GM18517 (cell line): ENCODE results near the gene UST.
"Not testable (repeated sequence)": the region's sequence is repeated elsewhere in the genome, so short reads cannot be mapped to it uniquely, and the experiment has no call there.

Experiments
- ATAC-seq: cut with Tn5 transposase; IDR thresholded peaks from one replicate; pipeline ENCODE4 v1.9.1; 2021; ENCODE audit warnings: mild to moderate bottlenecking, moderate library complexity; ENCODE audit not compliant: unreplicated experiment

The UST gene

DNA sequence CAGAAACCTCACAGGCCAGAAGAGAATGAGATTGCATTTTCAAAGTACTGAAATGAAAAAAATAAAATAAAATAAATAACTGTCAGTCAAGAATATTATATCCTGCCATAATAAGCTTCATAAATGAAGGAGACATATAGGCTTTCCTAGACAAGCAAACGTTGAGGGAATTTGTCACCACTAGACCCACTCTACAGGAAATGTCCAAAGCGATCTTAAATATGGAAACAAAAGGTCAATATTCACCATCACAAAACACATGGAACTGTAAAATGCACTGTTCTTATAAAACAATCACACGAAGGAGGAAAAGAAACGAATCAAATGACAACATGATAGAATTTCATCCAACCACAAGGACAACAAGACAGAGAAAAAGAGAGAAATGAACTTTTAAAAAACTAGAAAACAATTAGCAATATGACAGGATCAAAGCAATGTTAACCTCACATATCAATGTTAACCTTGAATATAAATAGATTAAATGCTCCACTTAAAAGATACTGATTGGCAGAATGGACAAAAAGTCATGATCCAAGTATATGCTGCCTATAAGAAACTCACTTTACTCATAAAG is 352.0 kb downstream of the UST start:
- ATAC-seq = no peak

DNA sequence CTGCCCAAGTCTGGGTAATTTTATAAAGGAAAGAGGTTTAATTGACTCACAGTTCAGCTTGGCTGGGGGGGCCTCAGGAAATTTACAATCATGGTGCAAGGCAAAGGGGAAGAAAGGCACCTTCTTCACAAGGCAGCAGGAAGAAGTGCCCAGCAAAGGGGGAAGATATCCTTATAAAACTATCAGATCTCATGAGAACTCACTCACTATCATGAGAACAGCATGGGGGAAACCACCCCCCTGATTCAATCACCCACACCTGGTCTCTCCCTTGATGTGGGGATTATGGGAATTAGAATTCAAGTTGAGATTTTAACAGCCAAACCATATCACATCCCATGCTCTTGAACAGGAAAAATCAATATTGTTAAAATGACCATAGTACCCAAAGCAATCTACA is 355.5 kb downstream of the UST start:
- no peak for ATAC-seq

DNA sequence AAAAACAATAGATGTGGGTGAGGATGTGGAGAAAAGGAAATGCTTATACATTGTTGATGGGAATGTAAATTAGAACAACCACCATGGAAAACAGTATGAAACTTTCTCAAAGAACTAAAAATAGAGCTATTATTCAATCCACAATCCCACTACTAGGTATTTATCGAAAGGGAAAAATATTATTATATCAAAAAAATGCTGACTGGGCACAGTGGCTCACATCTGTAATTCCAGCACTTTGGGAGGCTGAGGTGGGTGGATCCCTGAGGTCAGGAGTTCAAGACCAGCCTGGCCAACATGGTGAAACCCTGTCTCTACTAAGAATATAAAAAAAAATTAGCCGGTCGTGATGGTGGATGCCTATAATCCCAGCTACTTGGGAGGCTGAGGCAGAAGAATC is 357.1 kb downstream of the UST start:
- ATAC-seq = not testable (repeated sequence)

DNA sequence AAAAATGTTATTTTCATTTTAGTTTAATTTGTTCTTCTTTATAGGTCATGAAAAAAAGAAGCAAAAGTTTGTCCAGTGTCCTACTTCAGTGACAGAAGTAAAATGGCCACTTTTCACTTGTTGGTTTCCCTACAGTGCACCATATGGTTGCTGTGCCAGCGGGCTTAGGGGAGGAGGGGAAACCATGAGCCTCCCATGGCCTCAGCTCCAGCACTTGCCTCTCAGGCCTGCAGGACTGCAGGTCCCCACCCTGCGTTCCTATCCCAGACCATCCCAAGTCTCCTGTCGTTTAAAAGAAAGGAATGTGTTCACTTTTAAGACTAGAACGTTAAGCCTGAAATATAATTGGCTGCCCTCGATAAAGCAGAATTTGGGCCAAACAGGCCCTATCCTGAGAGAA is 360.7 kb downstream of the UST start:
- no peak for ATAC-seq

DNA sequence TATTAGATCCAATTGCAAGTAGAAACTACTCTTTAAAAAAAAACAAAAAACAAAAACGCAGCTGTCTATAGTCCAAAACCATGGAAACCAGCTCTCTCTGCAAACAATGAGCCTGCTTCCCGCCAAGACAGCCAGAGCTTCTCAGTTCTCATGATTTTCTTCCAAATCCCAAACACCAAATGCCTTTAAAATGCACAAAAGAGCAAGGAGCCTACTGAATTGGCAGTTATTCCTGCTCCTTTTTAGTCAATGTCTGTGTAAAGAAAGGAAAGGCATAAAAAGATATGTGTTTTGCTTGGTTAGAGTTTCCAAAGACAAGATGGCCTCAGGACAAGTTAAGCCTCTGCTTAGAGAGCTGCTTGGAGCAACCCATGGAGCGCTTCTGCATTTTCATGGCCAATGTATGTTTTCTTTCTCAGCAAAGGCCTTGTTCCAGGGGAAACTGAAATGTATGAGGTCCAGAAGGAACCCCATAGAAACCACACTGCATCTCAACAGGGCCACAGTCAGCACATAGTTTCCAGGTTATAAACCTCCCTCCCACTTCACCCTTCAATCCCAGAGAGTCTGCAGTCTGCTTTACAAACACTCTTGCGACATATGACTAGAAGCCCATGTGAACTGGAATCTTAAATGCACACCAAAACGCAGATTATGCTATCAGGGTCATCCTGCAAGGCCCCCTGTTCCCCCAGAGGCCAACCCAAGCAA is 361.4 kb downstream of the UST start:
- ATAC-seq = no peak

DNA sequence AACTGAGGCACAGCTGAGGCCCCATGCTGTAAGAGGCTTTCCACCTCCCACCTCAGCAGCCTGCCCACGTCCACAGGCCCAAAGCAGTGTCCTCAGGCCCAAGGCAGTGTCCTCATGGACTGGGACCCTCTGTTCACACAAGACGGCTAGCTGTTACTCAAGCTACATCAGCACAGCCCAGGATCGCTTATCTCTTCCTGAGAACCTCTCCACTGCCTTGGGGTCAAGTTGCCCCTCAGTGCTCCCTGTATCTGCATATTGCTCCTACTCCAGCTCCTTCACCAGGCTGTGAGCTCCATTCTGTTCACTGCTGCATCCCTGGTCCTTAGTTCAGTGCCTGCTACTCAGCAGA is 361.9 kb downstream of the UST start:
- ATAC-seq = no peak

DNA sequence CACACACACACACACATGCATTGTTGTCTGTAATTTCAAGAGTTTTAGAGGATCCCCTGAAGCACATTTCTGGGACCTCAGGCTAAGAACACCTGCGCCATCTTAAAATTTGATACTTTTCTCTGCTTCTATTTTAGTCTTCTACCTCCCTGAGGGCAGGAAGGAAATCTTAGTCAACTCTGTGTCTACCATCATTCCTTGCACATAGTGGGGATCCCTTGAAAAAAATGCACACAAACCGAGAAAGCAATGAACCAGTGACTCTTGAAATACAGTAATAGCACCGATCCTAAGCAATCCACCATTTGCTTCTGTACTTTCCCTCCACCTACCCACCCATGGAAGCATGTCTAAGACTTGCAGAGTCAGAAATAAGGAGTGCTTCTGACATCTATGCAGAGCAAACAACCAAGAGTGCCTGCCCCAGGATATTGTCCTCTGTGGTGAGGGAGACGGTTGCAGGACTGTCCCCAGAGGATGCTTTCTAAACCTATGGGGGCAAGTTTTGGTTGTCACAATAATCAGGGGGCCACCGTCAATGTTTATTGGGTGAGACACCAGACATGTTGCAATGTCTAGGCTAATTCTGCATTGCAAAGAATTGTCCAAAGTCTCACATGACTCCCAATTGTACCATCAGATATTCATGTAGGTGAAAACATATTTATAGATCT is 362.7 kb downstream of the UST start:
- ATAC-seq = no peak

DNA sequence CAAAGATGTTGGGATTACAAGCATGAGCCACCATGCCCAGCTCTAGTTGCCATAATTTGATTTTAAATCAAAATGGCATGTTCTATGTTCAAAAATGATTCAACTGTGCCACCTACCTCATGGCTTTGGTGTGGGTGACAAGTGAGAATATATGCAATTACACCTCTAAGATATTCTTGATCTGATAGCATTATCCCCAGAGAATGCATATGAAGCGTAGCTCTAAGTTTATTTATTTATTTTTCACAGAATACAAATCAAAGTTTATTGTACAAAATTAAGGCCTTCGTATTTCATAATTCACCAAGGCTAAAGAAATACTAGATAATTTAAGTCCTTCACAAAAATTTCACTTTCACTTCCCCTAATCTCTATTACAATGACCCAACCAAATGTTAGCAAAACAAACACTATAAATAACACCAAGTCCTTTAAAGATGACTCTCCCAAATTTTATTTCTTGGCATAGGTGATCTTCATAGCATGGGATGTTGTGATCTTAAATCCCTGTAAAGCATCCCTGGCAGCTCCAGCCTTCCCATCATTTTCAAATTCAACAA is 364.8 kb downstream of the UST start:
- peak; percentile 60 for ATAC-seq

DNA sequence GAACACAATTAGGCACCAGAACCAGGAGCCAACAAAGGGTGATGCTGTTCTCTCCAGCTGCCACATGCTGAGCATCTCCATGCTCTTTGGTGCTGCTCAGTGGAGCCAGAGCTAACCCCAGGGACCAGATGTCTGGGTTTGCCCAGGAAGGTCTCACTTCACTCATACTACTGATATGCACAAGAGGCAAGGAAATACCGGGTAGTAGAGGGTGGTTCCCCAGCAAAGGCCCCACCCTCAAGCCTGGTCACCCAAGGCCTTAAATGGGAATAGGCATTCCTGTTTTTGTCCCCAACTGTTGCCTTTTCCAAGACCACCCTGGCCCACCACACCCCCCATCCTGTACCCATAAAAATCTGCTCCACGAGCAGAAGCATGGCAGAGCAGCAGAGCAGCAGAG is 366.1 kb downstream of the UST start:
- ATAC-seq = peak; percentile 59

DNA sequence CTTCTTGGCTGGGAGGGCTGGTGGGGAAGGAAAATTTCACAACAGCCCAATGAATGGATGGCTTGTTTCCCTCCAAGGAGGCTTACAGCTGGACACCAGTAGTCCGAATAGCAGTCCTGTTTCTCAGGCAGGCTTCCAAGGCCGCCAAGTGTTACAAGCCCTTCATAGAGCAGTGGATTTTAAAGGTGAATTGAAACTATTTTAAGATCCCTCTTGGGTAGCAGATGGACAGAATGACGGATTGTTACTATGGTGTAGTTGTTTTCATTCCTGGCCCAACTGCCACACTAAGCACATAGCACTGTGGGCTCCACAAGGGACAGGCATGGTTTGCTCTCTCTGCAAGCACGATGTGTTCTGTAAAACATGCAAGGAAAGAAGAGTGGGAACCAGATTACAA is 367.3 kb downstream of the UST start:
- ATAC-seq = no peak

DNA sequence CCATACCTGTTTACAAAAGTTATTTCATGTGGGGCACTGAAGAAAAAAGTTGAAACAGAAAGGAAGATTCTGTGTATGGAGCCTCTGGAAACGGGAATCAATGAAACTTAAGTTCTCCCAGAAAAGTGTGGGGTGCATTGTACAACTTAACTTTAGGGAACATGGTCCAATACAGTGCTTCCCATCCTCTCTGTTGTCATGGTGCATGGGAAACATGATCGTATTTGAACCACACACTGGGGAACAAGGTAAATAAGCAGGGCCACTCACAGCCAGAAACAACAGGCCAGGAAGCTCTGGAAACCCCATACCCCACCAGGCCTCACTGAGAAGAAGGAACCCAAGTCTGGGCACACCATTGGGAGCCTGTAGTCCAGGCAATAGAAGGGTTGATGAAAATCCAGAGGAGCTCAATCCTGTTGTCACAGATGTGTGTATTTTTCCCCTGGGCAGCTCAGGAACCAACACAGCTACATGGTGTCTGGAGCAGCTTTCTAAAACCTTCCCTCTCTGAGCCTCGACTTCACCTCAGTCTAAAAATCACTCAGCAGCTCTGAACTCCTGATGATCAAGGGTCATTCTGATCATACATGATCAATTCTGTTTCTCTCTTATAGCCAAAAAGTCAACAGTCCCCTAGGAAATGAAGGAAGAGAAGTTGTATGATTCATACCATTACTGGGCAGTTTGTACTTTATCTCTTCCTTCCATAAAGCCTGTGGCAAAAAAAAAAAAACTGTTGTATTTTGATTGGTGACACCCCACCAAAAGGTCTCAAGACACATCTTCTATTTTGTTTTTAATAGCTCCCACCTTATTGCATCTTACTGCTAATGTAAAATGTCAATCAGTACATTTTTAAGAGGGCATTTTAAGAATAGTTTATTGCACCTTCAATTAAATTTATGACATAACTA is 372.2 kb downstream of the UST start:
- no peak for ATAC-seq

DNA sequence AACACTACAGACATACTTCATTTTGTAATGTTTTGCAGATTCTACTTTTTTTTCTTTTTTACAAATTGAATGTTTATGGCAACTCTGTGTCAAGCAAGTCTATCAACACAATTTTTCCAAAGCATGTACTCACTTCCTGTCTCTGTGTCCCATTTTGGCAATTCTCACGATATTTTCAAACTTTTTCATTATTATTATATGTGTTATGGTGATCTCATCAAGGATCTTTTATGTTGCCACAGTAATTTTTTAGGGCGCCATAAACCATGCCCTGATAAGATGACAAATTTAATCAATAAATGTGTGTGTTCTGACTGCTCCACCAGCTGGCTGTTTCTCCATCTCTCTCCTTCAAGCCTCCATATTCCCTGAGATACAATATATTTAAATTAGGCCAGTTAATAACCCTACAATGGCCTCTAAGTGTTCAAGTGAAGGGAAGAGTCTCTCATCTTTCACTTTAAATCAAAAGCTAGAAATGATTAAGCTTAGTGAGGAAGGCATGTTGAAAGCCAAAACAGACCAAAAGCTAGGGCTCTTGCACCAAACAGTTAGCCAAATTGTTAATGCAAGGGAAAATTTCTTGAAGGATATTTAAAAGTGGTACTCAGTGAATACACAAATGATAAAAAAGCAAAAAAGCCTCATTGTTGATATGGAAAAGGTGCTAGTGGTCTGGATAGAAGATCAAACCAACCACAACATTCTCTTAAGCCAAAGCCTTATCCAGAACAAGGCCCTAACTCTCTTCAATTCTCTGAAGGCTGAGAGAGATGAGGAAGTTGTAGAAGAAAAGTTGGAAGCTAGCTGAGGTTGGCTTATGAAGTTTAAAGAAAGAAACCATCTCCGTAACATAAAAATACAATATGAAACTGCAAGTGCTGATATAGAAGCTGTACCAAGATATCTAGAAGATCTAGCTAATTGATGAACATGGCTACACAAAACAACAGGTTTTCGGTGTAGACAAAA is 376.3 kb downstream of the UST start:
- no peak for ATAC-seq

DNA sequence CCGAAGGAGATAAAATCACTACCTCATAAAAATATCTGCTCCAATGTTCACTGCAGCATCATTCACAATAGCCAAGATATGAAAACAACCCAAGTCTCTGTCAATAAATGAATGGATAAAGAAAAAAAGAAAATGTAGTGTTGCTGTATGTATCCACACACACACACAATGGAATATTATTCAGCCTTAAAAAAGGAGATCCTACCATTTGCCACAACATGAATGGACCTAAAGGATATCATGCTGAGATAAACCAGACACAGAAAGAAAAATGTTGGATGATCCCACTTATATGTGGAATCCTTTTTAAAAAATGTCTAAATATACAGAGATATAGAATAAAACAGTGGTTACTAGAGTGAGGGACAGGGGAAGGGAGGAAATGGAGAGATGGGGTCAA is 378.5 kb downstream of the UST start:
- ATAC-seq = no peak
